SK-N-SH (cell line): ENCODE results near the gene PPP4R2.

ENCODE experiments used
- CTCF ChIP-seq: fragments of 200-600 bp; sonication (generic); IDR thresholded peaks from 2 replicates; pipeline ENCODE4 v1.6.1; 2017; ENCODE audit warnings: antibody characterized with exemption, mild to moderate bottlenecking, moderate library complexity
- EP300 ChIP-seq, 2 experiments: IDR thresholded peaks; 2 replicates each; pipeline versions ENCODE4 v1.4.0 to v1.6.1; 2012; ENCODE audit warnings: borderline replicate concordance in 1 of 2, low read depth in 1 of 2, low read length in 1 of 2
- FOXM1 ChIP-seq: IDR thresholded peaks from 2 replicates; pipeline ENCODE4 v1.4.0; 2012; ENCODE audit warnings: low read depth, mild to moderate bottlenecking
- GABPA ChIP-seq: IDR thresholded peaks from 2 replicates; pipeline ENCODE4 v1.4.0; 2012; ENCODE audit warnings: low read depth, mild to moderate bottlenecking
- MXI1 ChIP-seq: IDR thresholded peaks from 2 replicates; pipeline ENCODE4 v1.6.1; 2012; ENCODE audit warnings: mild to moderate bottlenecking, low read depth, low read length, improper control_type of control experiment
- NRF1 ChIP-seq: IDR thresholded peaks from 2 replicates; pipeline ENCODE4 v1.6.1; 2012; ENCODE audit warnings: low read depth, mild to moderate bottlenecking, low read length
- POLR2AphosphoS5 ChIP-seq: IDR thresholded peaks from 2 replicates; pipeline ENCODE4 v1.6.1; 2012; ENCODE audit warnings: low read depth, low read length
- RCOR1 ChIP-seq: fragments of 150-350 bp; IDR thresholded peaks from 2 replicates; pipeline ENCODE4 v1.6.1; 2017; ENCODE audit warnings: antibody characterized with exemption, low read length
- RFX5 ChIP-seq: IDR thresholded peaks from 2 replicates; pipeline ENCODE4 v1.6.1; 2012; ENCODE audit warnings: mild to moderate bottlenecking, improper control_type of control experiment, low read length
- SMC3 ChIP-seq: IDR thresholded peaks from 2 replicates; pipeline ENCODE4 v1.6.1; 2012; ENCODE audit warnings: low read depth, low read length, improper control_type of control experiment
- TAF1 ChIP-seq: IDR thresholded peaks from 2 replicates; pipeline ENCODE4 v1.6.1; 2012; ENCODE audit warnings: low read depth, mild to moderate bottlenecking, low read length, moderate library complexity, borderline replicate concordance
- USF1 ChIP-seq: IDR thresholded peaks from 2 replicates; pipeline ENCODE4 v1.4.0; 2012; ENCODE audit warnings: low read depth, borderline replicate concordance
- USF2 ChIP-seq: fragments of 150-350 bp; IDR thresholded peaks from 2 replicates; pipeline ENCODE4 v1.6.1; 2017; ENCODE audit warnings: antibody characterized with exemption, low read length, low read depth, borderline replicate concordance
- ZBTB33 ChIP-seq: IDR thresholded peaks from 2 replicates; pipeline ENCODE4 v1.4.0; 2012; ENCODE audit warnings: low read depth, borderline replicate concordance

GRCh38 chr3:72950801-72951200 is 45.8 kb upstream of the PPP4R2 start:
- TF ChIP-seq CTCF (no peak), SMC3 (no peak), NRF1 (no peak), TAF1 (no peak), ZBTB33 (no peak), MXI1 (no peak), POLR2AphosphoS5 (no peak), USF2 (no peak), FOXM1 (no peak), RCOR1 (no peak), GABPA (no peak), RFX5 (no peak), USF1 (no peak), EP300 (IDR thresholded peaks at IDR 0.05; ENCODE audit: borderline replicate concordance in 1 of 2, low read depth in 1 of 2, low read length in 1 of 2) (no peak)
